ENCODE measurements around the gene FAM185A. TPM values are rescaled to one million over a fixed set of nuclear protein-coding genes. Genes with fewer than 3 reads are reported as not detected.

Gene FAM185A
- total and polyA plus RNA-seq, 2 of the 13 experiments (the other 11 are each of a cell fraction or from before 2014, with no cell fraction given) = 5.0 to 11.6 TPM

- TF ChIP-seq, protein P1, sequence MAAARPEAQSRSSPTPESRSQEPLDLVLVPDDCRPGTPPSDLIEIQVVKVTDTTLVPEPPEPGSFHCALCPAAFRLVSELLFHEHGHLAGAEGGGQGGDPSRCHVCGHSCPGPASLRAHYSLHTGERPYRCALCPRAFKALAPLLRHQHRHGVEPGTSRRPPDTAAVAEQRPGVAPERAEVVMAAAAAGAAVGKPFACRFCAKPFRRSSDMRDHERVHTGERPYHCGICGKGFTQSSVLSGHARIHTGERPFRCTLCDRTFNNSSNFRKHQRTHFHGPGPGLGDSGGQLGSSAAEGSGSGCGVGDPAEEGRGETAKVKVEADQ (CRISPR knock-in tag; IDR thresholded peaks at IDR 0.05; ENCODE audit: borderline replicate concordance) = no peak
- TF ChIP-seq RFXANK (CRISPR knock-in tag; IDR thresholded peaks at IDR 0.05) (no peak), ZNF510 (CRISPR knock-in tag; IDR thresholded peaks at IDR 0.05; ENCODE audit: low read depth) (no peak)
Measured at GRCh38 chr7:102833343-102833742, 84.5 kb downstream of the FAM185A start (continued).

DNA sequence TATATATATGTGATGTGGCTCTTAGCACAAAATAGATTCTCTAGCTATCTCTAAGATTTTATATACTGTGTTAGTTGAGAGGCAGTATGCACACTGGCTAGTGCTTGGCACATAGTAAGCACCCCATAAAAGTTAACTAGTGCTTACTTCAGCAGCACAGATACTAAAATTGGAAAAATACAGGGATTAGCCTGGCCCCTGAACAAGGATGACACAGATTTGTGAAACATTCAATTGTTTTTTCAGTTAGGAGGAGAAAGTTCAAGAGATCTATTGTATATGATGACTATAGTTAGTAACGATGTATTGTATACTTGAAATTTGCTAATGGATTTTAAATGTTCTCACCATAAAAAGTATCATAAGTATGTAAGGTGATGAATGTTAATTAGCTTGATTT, 85.7 kb downstream of the FAM185A start:
- no peak overlapping the region for H3K27ac ChIP-seq (ENCODE audit: extremely low read length, insufficient read depth, low read length)
- CTCF ChIA-PET (ENCODE audit: low intra/inter-chr PET ratio, low total read pairs) = no interaction called here
- TF ChIP-seq MAX (IDR thresholded peaks at IDR 0.05) (no peak), MYC (CRISPR knock-in tag; IDR thresholded peaks at IDR 0.05; ENCODE audit: borderline replicate concordance) (no peak), TEAD3 (CRISPR knock-in tag; optimal IDR thresholded peaks at IDR 0.05; ENCODE audit: borderline replicate concordance) (no peak), FOXP1 (IDR thresholded peaks at IDR 0.05) (no peak), FOXP1 (CRISPR knock-in tag; IDR thresholded peaks at IDR 0.05) (no peak), FOXM1 (CRISPR knock-in tag; IDR thresholded peaks at IDR 0.05) (no peak), ZNF761 (CRISPR knock-in tag; conservative IDR thresholded peaks at IDR 0.05) (no peak), MIXL1 (CRISPR knock-in tag; IDR thresholded peaks at IDR 0.05) (no peak), PRMT3 (CRISPR knock-in tag; IDR thresholded peaks at IDR 0.05; ENCODE audit: borderline replicate concordance, low read depth) (no peak), ZMYM2 (CRISPR knock-in tag; IDR thresholded peaks at IDR 0.05) (no peak), TSC22D2 (CRISPR knock-in tag; IDR thresholded peaks at IDR 0.05; ENCODE audit: borderline replicate concordance) (no peak), ZNF30 (CRISPR knock-in tag; IDR thresholded peaks at IDR 0.05) (no peak), E2F1 (CRISPR knock-in tag; IDR thresholded peaks at IDR 0.05) (no peak), ZSCAN31 (CRISPR knock-in tag; IDR thresholded peaks at IDR 0.05; ENCODE audit: low read depth) (no peak), ZNF644 (CRISPR knock-in tag; IDR thresholded peaks at IDR 0.05; ENCODE audit: low read depth) (no peak)

More for the DNA sequence above, 85.7 kb downstream of the FAM185A start:
- in situ Hi-C loops (cut with HindIII; ENCODE audit: extremely low pct_ligation_motif_present, low pct_unique_long_range_greater_than_20kb) = no loop called here
- Histone ChIP-seq H3K4me1 (ENCODE audit: insufficient read depth, low read length) (peaks cover 24% of the 10 kb centered on the region), H3K9me3 (ENCODE audit: low read length) (no peaks in the 10 kb centered on the region), H3K4me2 (ENCODE audit: low read depth, low read length) (no peak overlapping the region), H3K4me3 (replicated peaks in 1 of 3; ENCODE audit: insufficient read depth in 1 of 3, low read depth in 2 of 3, low read length in 3 of 3) (no peak overlapping the region), H3K9ac (ENCODE audit: insufficient read depth, low read depth, low read length) (no peak overlapping the region), H2AFZ (ENCODE audit: low read length) (no peak overlapping the region), H3K36me3 (replicated peaks in 1 of 2; ENCODE audit: control insufficient read depth in 1 of 2, insufficient read depth in 2 of 2, low read length in 2 of 2) (peaks cover 1% of the 10 kb centered on the region in 2 experiments; a peak in 1 of 5 replicates), H3K79me2 (ENCODE audit: insufficient read depth, low read length) (no peaks in the 10 kb centered on the region), H4K20me1 (ENCODE audit: insufficient read depth, low read length) (no peaks in the 10 kb centered on the region), H3K27me3 (ENCODE audit: control insufficient read depth in 1 of 2, insufficient read depth in 2 of 2, low read length in 2 of 2) (no peaks in the 10 kb centered on the region)
- no peak for ATAC-seq
- 90% methylated on average over 1 of the region's 1 CpG for WGBS (ENCODE audit: low lambda C conversion rate)
- no peak for DNase-seq (ENCODE audit: low spot score)
- POLR2A ChIA-PET = no interaction called here
- intact Hi-C loops (cut with micrococcal nuclease; ENCODE audit: unreplicated experiment) = no loop called here
- no TSS peak for BruUV-seq (replicated peaks)
- no peak for FAIRE-seq

Data from HepG2 (cell line).